GM19395 (cell line): ENCODE measurements around the gene EMSY.

ENCODE experiments used
- ATAC-seq: cut with Tn5 transposase; IDR thresholded peaks from one replicate; pipeline ENCODE4 v1.9.1; 2021; ENCODE audit warnings: mild to moderate bottlenecking, moderate library complexity; ENCODE audit not compliant: unreplicated experiment

Gene EMSY

DNA sequence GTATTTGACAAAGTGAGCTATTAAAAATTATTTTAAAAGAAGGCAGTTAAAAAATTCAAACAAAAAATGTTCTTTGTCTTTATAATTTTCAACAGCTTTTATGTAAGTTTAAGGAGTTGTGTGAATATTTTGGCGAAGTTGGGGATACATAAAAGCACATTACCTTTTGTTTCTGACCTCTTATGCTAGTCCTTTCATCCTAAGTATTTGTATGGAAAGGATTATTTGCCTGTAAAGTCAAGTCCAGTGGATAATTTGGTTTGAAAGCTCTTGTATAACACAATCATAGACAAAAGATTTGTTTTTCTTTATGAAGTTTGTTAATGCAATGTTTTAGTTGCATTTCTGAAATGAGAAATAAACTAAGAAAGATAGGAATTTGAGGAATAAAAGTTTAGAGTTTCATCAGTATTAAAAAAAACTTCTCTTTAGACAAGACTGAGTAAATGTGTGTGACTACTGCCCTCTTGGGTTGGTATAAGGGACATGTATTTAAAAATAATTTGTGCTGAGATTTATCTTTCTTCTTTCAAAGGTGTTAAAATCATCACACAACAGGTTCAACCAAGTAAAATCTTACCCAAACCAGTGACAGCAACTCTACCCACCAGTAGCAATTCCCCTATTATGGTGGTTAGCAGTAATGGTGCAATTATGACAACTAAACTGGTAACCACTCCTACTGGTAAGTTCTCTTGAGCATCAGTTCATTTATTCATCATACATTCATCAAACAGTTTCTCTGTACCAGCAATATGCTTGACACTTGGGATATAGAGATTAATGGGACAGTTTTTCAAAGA, 68.2 kb downstream of the EMSY start:
- ATAC-seq, result no peak

DNA sequence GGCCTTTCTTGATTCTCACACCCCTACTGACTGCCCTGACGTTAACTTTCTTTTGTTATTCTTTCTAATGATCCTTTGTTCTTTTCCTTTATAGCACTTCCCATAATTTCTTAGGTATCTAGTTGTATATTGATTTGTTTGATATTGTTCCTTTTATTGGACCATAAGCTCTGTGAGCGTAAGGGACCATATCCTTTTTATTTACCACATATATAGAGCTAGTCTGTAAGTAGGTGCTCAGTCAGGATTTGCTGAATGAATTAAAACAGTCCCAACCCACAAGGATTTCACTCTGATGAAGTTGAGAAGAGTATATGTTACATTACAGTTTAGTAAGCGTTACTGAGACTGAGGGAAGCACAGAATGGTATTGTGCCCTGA, 68.8 kb downstream of the EMSY start:
- no peak for ATAC-seq

DNA sequence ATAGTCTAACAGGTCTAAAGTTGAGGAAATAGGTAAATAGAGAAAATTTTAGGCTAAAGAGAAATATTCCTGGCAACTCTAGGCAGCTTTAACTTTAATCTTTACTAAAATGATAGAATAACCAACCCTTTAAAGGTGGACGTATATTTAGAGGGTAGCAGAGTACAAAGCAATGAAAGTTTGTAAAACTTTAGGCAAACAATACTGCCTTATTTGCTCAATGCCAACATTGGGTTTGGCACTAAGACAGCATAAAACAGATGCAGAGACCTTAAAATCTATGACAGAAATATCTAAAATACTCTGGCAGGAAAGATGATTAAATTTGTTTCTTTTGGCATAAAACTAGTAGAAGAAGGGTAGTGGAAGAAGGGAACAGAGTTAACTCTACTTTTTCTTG, 70.7 kb downstream of the EMSY start:
- no peak for ATAC-seq

DNA sequence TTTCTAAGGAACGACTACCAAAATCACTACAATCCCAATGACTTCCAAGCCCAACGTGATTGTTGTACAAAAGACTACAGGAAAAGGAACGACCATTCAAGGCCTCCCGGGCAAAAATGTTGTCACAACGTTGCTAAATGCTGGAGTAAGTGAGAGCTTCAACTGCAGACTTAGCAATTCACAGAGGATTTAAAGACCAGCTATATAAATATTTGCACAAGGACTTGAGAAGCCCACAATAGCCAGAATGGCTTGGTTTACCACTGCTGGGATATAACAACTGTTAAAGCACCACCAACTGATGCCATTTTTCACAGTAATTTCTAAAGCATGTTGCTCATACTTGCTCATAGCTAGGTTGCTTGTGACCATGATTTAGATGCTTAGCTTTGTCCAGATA, 78.3 kb downstream of the EMSY start:
- no peak for ATAC-seq

DNA sequence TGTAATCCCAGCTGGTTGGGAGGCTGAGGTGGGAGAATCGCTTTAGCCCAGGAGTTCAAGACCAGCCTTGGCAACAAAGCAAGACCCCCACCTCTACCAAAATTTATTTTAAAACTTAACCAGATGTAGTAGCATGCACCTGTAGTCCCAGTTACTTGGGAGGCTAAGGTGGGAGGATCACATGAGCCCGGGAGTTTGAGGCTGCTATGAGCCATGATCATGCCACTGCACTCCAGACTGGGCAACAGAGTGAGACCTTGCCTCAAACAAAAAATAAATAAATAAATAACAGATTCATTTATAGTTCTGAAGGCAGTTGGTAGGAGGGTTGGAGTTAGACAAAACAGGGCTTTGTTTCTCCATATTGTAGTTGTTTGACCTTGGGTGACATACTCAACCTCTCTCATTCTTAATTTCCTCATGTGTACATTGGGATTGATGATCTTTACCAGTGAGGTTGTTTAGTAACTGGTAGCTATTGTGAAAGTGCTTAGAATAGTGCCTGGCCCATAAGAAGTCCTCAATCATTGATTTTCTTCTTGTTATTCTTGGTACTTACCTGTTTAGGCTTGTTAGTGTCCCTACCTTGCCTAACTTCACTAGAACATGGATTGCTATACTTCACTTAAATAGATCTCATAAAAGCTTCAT, 79.1 kb downstream of the EMSY start:
- ATAC-seq, result no peak

DNA sequence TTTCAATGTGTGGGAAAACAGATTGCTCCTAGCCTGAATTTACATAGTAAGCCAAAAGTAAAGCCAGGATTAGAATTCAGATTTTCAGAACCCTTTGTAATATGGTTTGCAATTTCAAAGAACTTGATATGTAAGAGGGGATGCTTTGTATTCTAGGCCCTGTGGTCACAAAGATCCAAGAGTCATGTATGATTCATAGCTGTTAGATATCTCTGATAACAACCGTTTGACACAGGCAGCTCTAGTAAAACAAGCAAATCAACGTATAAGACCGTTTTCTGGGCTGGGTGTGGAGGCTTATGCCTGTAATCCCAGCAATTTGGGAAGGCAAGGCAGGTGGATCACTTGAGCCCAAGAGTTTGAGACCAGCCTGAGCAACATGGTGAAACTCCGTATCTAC, 79.6 kb downstream of the EMSY start:
- no peak for ATAC-seq

DNA sequence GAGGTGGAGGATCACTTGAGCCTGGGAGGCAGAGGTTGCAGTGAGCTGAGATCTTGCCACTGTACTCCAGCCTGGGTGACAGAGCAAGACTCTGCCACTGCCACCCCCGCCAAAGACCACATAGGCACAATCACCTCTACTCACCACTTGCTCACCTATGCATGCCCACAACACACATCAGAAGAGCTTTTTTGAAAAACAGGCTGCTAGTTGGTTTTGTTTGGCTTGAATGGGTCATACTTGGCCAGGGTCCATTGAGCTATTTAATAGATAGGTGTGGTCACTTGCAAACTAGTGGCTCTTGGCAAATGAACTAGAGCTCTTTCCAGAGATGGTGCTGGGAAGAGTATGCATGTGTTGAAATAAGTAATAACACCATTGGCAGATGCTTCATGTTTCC, 80.1 kb downstream of the EMSY start:
- no peak for ATAC-seq

DNA sequence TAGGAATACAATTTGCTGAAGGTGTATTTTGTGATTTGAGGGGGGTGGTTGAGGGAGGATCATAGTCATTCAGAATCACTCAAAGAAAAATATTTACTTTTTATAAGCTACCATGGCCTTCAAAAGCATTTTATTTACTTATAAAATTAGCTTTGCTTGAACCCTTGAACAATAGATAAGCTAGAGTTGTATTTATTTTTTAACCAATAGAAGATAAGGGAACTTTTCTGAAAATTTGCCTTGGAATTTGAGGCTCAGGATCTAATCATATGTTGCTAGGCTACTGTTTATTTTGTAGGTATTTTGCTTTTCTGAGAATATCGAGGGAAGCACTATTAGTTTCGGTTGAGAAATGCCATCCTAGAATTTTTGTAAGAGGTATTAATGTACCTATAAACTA, 82.1 kb downstream of the EMSY start:
- ATAC-seq, result no peak

DNA sequence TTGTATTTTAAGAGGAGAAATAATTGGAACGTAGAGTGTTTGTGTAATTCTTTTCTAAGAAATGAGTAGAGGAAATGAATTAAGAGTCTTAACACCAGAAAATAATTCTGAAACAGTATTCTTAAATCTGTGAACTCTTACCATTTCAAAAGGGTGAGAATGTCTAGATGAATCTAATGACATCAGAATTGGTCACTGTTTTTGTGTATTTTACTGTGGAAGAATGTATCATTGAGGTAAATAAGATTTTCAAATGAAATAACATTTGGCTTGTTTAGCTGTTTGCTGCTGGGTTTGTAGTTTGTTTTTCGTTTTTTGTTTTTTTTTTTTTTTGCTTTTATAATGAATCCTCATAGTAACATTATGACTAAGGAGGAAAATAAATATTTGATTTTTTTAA, 97.6 kb downstream of the EMSY start:
- ATAC-seq, result no peak

DNA sequence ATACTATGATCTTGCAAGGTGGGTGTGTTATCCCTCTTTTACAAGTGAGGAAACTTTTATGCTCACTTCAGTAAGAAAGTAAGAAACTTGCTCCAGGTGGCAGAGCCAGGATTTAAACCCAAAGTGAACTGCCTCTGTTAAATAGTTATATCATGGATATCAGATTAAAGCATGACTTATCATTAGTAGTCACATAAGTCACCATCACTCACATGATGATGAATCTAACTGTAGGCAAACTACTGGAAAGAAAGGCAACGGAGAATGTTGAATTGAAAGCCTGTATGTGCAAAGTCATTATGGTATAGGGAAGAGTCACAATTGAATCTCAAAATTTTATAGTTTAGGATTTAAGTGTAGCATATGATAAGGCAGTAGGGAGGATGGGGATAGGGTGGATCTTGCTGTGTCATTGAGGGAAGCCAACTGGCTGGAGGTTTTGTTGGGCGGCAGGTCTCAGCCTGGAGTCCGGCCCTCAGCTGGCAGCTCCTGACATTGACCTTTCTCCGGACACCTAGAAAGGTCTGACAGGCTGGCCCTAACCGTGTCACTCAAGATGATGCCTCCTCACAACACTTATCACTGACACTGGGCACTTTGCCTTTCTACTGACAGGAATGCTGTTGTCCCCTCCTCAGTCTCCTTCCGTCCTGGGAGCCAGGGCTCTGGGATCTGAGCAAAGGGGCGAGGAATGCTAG, 98.3 kb downstream of the EMSY start:
- no peak for ATAC-seq

DNA sequence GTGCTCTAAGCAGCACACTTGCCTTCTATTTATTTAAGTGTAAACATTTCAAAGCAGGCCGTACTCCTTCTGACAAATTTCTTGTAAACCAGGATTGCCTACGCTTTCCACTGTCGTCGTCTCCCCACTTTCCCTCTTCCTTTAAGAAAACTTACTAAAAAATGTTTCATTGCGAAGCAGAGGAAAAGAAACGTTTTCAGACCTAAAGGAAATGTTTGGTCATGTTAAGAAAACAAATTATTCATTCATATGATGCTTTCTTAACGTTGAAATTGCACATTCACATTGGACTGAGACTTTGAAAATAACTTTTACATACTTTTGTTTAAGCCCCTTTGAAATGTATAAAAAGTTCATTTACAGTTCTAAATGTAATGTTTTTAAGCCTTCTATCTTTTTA, 106.0 kb downstream of the EMSY start:
- no peak for ATAC-seq

DNA sequence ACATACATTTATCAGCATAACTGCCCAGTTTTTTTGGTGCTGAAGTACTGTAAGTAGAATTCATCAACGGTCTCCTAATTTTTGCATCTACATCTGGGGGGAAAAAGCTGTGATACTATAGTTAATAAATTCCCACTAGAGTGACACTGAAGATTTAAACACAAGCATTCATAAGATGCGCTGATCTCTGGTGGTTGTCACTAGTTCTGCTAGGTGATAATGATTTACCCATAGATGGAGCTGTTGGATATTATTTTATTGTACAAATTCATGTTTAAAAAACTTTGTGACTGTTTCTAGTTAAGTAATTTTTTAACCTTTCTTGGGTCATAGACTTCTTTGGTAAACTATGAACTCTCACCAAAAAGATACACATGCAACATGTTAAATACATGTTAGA, 106.6 kb downstream of the EMSY start:
- no peak for ATAC-seq

DNA sequence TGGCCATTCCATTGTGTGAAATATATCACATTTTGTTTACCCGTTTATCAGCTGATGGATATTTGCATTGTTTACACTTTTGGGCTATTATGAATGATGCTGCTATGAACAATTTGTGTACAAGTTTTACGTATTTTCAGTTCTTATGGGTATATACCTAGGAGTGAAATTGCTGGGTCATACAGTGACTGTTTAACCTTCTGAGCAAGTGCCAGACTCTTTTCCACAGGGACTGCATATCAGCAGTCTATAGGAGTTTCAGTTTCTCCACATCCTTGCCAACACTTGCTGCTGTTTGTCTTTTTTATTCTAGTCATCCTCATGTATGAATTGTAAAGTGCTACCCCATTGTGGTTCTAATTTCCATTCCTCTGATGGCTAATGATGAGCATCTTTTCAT, 108.2 kb downstream of the EMSY start:
- ATAC-seq, result no peak

DNA sequence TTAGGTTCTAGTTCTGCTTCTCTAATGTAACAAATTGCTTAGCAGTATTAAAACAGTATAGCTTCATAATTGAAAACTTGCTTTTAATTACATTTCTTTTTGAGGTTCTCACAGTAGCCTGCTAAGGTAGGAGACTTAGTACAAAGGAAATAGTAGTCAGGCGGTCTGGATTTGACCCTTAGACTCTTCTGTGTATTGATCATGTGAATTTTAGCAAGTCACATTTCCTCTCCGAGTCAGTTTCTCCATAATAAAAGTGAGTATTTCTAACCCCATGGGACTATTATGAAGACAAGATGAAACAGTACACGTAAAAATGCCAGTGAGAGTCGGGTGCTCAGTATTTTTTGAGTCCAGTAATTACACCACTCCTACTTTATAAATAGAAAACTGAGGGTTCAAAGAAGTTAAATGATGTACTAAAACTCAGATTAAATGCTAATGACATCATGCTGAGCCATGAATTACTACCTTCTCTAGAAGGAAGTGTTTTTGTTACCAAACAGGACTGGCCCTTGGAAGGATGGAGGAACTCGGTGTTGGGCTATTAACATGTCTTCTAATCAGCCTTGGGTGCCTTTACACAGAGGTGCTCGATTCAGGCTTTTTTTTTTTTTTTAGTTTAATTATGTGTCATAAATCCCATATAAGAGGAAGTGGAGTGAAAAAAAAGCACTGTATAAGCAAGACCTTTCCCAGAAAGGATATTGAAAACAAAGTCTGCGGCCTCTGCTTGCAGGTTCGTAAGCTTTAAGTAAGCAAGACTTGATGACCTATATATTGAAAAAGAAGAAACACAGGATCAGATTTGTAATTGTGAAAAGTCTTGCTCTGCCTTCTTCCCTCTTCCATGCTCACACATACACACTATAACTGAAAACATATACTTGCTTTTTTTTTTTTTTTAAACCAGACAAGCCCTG, 109.0 kb downstream of the EMSY start:
- no peak for ATAC-seq

DNA sequence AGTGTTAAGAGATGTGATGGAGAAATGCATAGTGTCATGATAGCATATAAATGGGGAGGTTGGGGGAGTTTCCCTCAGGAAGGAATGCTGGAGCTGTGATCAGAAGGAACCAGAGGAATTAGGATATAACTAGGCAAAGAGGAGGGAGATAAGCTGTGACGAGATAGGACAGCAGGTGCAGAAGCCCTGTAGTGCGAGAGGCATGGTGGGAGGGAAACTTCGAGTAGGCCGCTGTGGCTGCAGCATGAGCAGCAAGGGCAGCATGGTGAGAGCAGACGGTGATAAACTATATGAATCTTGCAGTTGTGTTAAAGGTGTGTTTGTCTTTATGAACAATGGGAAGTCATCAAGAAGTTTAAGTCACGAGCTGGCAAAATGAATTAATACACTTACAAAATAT, 109.9 kb downstream of the EMSY start:
- ATAC-seq, result no peak

DNA sequence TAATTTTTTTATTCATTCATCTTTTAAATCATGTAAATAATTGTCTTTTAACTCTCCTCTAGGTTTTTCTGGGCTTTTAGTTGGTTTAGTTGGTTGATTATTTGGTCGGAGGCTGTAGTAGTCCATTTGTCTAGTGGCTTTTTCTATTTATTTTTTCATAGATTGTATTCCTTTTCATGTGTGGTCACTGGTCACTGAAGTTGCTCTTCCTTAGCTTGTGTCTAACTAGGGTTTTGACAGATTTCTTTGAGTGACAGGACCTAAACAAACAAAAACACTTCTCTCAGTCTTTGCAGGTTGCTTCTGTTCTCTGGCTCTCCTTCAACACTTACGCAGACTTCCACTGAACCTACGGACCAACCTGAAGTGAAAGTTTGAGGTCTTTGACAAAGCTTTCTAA, 112.6 kb downstream of the EMSY start:
- ATAC-seq, result no peak

DNA sequence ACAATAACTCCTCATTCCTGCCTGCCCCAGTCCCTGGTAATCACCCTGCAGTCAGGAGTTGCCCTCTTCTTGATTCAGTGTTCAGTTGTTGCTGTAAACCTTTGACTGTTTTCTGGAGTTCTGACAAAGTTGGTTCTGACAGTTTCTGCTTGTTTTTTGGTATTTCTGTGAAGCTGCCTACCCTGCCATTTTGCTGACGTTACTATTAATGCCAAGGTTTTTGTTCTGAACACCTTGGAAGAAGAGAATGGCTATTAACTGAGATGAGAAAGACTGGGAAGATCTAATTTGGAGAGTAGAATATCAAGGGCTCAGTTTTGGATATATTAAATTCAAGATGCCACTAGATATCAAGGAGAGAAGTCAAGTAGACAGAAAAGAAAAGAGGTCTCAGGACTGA, 113.7 kb downstream of the EMSY start:
- no peak for ATAC-seq

DNA sequence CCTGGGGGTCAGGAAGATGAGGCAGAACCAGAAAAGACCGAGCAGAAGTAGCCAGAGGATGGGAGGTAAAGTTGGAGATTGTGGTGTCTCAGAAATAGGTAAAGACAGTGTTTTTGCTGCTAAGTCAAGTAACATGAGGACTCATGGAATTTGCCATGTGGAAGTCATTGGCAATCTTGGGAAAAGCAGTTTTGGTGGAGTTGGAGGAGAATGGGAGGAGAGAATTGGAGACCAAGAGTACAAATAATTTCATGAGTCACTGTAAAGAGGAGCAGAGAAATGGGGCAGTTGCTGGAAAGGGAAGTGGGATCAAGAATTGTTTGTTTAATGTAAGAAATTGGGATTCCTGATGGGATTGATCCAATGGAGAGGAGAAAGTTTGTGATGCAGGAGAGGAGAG, 114.1 kb downstream of the EMSY start:
- no peak for ATAC-seq

DNA sequence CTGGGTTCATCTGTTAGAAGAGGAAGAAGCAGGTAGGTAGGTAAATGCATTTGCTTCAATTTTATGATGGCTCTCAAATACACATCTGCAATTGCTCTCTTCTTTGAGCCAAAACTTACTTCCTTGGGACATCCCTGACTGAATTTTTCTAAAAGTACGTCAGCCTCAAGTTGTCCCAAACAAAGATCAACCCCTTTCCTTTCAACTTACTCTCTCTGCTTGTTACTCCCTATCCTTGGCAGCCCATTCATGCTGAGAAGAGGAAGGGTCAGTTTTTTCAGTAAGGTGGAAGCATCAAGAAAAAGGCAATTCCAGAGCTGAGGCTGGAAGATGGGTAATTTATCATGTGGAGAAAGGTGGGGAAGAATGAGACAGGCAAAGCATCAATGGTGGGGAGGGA, 114.5 kb downstream of the EMSY start:
- ATAC-seq, result no peak

DNA sequence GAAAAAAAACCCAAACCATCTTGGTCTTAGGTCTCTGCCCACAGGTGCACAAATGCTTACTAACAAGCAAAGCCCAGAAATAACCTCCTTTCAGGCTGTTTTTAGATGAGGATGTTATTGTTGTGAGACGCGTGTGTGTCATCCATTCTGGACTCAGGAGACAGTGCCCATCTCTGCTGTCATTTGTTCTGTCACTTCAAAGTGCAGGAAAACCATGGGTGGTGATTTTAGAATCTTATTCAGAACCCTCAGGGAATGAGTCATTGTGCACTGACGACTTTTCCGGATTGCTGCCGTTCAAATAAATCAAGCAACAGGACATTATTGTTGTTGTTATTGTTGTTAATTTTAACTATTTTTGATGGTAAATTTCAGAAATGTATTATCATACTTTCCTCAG, 115.4 kb downstream of the EMSY start:
- no peak for ATAC-seq

DNA sequence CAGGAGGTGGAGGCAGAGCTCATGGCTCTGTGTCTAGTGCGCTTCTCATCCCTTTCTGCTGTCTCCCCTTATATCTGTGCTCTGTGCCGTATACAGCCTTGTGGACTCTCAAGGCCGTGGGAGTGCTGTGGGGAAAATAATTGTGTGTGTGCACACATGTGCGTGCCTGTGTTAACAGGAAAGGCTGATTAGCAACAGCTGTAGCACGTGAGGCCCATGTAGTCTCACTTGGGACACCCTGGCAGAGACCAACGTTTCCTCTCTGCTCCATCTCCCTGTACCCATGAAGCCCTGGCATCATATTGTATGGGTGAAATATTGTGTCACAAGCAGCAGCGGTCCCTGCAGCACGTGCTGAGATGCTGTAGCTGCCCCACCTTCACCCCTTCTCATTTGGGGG, 116.4 kb downstream of the EMSY start:
- no peak for ATAC-seq
